ENCODE data around the gene BTG2.

BTG2 gene

DNA sequence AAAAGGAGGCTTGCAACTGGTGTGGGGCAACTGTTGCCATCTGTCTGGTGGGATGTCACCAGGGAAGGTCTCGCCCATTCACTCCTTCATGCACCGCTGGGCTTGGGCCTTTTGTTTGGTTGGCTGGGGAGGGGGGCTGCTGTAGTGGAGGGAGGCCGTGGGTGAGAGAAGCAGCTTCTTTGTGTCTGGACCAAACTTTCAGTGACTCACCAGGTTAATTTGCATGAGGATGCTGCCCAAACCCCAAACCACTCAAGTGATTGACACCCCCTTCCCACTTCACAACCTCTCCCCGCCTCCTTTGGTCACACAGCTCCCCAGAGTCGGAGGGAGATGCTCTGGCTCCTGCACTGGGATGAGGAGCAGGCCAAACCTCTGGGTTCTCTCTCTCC, 19.7 kb downstream of the BTG2 start:
- no peak for TF ChIP-seq CTCF (IDR thresholded peaks at IDR 0.05; ENCODE audit: low read depth, low read length)
- no peak overlapping the region for H3K4me3 ChIP-seq (replicated peaks in 1 of 2; ENCODE audit: low read depth in 2 of 2, low read length in 2 of 2)
- DNase-seq (ENCODE audit: low read depth in 2 of 2) = peak in 1 of 2 donors; percentile 15

GRCh38 chr1:203325418-203326091, 20.2 kb downstream of the BTG2 start:
- no peak for TF ChIP-seq CTCF (IDR thresholded peaks at IDR 0.05; ENCODE audit: low read depth, low read length)
- DNase-seq (ENCODE audit: low read depth in 2 of 2) = peak in 1 of 2 donors; percentile 28
- H3K4me3 ChIP-seq (replicated peaks in 1 of 2; ENCODE audit: low read depth in 2 of 2, low read length in 2 of 2) = no peak overlapping the region

DNA sequence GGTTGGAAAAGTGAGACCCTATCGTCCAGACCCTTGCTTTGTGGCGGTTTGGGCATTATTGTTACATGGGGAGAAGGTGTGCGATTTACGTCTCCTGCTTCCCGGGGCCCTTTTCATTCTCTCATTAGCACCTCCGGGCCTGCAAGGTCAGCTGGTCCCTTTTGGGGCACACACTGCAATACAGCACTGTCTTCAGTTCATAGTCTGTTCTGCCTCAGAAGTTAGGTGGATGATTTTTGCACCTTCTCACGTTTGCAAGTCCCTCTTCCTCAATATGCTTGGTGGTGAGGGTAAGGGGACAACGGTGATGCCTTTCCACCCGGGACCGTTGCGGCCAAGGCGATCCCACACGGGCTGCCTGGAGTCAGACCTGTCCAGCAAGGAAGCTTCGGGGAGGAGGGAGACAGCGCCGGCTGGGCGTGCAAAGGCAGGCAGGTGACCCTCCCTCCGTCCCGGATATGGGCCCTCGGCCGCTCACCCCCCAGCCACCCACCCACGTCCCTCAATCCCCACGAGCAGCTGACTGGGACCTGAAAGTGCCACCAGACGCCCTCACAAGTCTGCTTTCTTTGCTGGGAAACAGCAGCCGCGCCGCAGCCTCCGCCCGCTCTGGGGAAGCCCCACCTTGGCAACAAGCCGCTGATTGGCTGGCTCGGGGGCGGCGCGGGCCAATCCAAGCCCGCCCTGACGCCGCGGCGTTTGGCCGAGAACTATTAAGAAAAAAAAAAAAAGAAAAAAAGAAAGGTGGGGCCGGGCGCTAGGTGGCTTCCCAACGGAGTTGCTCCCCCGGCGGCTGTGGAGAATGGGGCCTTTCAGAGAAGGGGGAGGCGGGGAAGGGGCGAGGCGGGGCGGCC, 21.7 kb downstream of the BTG2 start:
- no peak for TF ChIP-seq CTCF (IDR thresholded peaks at IDR 0.05; ENCODE audit: low read depth, low read length)

GRCh38 chr1:203327684-203328457, 22.6 kb downstream of the BTG2 start:
- peak; percentile 58 to 68 for DNase-seq (ENCODE audit: low read depth in 2 of 2)
- TF ChIP-seq CTCF (IDR thresholded peaks at IDR 0.05; ENCODE audit: low read depth, low read length) = peak; percentile 37
- peak overlapping the region; percentile 47 to 50 for H3K4me3 ChIP-seq (replicated peaks in 1 of 2; ENCODE audit: low read depth in 2 of 2, low read length in 2 of 2)

More for the DNA sequence above, 21.7 kb downstream of the BTG2 start:
- DNase-seq (ENCODE audit: low read depth in 2 of 2) = peak; percentile 86 to 90
- peak overlapping the region; percentile 47 to 58 for H3K4me3 ChIP-seq (replicated peaks in 1 of 2; ENCODE audit: low read depth in 2 of 2, low read length in 2 of 2)

DNA sequence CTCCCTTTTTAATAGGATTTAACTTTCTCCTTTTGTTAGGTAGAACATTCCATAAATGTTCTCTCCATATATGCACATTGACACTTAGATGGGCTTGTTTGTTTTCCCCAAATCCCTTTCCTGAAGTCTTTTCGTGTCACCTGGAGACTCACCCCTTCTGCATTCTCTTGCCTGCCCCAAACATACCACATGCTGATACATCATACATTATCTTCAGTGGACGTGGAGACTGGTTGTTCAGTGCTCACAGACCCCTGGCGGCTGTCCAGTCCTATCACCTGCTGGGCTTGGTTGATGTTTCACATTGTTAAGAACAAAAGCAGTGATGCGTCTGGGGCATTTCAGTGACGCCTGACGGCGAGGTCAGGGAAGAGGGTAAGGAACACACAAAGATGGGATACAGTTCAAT, 23.4 kb downstream of the BTG2 start:
- DNase-seq (ENCODE audit: low read depth in 2 of 2) = peak in 1 of 2 donors; percentile 32
- no peak overlapping the region for H3K4me3 ChIP-seq (replicated peaks in 1 of 2; ENCODE audit: low read depth in 2 of 2, low read length in 2 of 2)
- no peak for TF ChIP-seq CTCF (IDR thresholded peaks at IDR 0.05; ENCODE audit: low read depth, low read length)

- H3K4me3 ChIP-seq (replicated peaks in 1 of 2; ENCODE audit: low read depth in 2 of 2, low read length in 2 of 2) = no peak overlapping the region
- TF ChIP-seq CTCF (IDR thresholded peaks at IDR 0.05; ENCODE audit: low read depth, low read length) = no peak
- DNase-seq (ENCODE audit: low read depth in 2 of 2) = no peak
Measured at GRCh38 chr1:203331224-203331623, 25.9 kb downstream of the BTG2 start.

All from cardiac fibroblast (primary cell).